Aortic smooth muscle cell (primary cell): ENCODE data around the gene MED7. TPM values are rescaled to one million over a fixed set of nuclear protein-coding genes. Genes with fewer than 3 reads are reported as not detected.

Experiments
- total RNA-seq: library from RNA; depleted of rRNA; stranded (reverse); fragments of >200 nt; gene quantifications from 2 replicates; pipeline ENCODE4 v1.2.3, GENCODE V29; 2014

The MED7 gene, protein sequence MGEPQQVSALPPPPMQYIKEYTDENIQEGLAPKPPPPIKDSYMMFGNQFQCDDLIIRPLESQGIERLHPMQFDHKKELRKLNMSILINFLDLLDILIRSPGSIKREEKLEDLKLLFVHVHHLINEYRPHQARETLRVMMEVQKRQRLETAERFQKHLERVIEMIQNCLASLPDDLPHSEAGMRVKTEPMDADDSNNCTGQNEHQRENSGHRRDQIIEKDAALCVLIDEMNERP
- total RNA-seq: 8.4 and 8.9 TPM in 2 replicates

DNA sequence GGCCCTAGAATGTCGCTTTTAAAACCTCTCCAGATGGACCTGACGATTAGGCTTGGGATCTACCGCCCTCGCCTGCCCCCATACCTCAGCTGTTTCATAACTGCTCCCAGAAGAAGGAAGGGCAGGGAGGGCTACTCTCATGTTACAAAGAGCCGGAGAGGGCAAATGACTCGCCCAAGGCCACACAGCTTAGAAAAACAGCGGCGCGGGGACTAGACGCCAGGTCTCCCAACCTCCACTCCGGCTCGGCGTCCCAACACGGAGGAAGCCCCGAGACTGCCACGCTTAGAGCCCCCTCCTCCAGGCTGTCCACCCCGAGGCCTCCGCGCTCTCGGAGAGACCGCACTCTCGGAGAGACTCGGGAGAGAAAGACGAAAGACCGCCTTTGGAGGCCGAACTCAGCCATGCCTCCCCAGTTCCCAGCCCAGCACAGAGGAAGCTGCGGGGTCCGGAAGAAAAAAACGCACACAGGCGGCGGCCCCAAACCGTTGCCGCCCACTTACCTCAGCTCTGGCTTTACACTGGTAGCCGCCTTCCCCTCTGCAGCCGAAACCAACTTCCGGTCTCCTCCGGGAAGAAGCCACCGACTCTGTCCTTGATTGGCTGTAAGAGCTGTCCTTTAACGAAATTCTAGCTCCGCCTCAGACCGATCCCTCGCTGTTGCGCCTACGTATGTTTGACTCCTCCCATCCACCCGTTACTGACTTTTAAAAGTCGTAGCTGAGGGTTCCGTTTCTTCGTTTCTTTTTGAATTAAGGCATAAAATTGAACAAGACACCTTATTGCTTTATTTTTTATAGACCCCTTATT, at the start of gene MED7:
Gene MED7 (minus strand): TSS at position 549 of the 810 bp plus-strand sequence. CDS start 3,434 bp downstream, outside the sequence.

DNA sequence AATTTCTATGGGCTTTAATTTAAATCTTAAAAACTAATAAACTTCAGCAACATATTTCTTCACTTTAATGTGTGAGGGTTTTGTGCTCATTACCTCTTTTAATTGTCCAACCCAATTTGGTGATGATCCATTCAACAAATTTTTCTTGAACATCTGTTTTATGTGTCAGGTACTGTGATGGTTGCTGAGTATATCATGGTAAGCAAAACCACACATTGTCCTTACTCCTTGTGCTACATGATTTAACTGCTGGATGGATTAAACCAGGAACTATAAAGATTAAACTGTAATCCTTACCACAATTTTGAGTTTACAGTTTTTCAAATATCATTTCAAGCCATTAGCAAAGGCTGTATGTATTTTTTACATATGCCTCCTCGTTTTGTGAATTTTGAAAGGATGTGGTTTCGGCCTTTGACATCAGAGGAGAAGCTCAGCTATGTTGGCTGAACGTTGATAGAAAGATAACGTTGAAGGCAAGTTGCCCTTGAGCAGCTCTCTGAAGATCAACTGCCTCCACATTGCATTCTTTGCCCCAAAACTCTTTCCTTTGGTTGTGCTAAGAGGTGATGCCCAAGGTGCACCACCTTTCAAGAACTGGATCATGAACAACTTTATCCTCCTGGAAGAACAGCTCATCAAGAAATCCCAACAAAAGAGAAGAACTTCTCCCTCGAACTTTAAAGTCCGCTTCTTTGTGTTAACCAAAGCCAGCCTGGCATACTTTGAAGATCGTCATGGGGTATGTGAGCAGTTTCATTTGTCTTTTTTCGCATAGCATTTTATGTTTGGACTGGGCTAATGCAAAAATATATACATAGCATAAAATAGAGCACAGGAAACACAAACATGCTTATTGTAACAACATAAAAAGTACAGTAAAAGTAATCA, 38.0 kb upstream of the MED7 start, which contains the start of gene ITK:
Gene ITK (plus strand): TSS at position 467 of the 891 bp plus-strand sequence. CDS start 138 bp downstream, at position 605.

DNA sequence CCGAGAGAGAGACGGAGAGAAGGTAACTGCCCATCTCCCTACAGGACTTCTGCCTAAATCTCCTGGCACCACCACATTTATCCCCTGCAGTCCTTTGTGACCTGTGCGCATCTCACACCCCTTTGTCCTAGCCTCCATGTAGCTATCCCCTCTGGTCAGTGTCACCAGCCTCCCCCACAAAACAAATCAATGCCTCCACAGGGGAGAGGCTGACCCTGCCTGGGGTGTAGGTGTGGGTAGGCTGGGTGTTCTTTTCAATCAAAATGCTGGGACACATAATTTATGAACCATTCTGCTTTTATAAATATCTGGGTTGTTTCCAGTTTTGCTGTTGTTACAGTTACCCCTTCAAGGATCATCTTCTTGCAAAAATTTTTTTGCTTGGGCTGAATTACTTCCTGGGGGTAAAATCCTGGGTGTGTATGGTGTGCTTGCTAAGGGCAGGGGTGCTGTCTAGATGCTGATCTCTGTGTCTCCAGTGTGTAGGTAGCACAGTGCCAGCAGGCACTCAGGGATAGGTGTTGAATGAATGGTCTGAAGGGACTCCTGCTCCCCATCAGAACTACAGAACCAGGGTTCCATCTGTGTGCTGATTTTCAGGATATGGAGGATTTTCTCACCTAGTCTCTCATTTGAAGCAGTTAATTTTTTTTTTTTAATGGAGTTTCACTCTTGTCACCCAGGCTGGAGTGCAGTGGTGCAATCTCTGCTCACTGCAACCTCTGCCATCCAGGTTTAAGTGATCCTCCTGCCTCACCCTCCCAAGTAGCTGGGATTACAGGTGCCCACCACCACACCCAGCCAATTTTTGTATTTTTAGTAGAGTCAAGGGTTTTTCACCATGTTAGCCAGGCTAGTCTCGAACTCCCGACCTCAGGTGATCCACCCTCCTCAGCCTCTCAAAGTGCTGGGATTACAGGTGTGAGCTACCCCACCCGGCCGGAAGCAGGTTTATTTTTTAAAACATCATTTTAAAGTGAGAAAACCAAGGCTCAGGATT, 23.8 kb upstream of the MED7 start, which contains the start of gene GARIN3:
Gene GARIN3 (minus strand): TSS at position 51 of the 1,000 bp plus-strand sequence. CDS start 96 bp downstream, outside the sequence.

DNA sequence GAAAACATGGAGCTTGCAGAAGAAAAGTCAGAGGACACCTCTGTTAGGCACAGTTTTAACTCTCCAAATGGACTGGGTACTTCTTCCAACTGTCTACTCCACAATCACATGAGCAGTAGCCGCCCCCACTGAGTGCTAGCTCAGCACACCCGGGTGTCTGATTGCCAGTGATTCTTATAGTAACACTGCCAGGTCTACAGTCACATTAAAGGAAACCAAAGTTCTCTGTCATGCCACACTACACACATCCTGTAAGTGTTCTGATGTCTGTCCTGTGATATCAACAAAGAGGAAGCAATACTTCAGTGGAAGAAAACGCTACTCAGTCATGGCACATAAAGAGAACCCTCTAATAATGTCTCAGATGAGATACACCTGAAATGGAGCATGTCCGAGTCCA, 33.7 kb downstream of the MED7 start, which contains the start of gene HAVCR2:
Gene HAVCR2 (minus strand): TSS at position 69 of the 400 bp plus-strand sequence. CDS start 61 bp downstream, at position 8.

Other genes with a start within 250 kb of the MED7 start
- gene TIMD4, start 179.6 kb downstream of the MED7 start, total RNA-seq: not detected in 2 replicates
- gene HAVCR1, start 83.7 kb downstream of the MED7 start, total RNA-seq: not detected in 2 replicates
- gene HAVCR2, start 33.8 kb downstream of the MED7 start, total RNA-seq: 0.26 and 0.56 TPM in 2 replicates
- not detected in 2 replicates for gene GARIN3, start 23.4 kb upstream of the MED7 start, total RNA-seq
- gene ITK, start 38.0 kb upstream of the MED7 start, total RNA-seq: not detected in 2 replicates
- 6.3 and 16.8 TPM in 2 replicates for gene CYFIP2, start 123.3 kb upstream of the MED7 start, total RNA-seq